ENCODE data around the gene ACVR1. TPM values are rescaled to one million over a fixed set of nuclear protein-coding genes. Genes with fewer than 3 reads are reported as not detected.

The ACVR1 gene
- total RNA-seq = 36.5 and 41.6 TPM in 2 replicates

DNA sequence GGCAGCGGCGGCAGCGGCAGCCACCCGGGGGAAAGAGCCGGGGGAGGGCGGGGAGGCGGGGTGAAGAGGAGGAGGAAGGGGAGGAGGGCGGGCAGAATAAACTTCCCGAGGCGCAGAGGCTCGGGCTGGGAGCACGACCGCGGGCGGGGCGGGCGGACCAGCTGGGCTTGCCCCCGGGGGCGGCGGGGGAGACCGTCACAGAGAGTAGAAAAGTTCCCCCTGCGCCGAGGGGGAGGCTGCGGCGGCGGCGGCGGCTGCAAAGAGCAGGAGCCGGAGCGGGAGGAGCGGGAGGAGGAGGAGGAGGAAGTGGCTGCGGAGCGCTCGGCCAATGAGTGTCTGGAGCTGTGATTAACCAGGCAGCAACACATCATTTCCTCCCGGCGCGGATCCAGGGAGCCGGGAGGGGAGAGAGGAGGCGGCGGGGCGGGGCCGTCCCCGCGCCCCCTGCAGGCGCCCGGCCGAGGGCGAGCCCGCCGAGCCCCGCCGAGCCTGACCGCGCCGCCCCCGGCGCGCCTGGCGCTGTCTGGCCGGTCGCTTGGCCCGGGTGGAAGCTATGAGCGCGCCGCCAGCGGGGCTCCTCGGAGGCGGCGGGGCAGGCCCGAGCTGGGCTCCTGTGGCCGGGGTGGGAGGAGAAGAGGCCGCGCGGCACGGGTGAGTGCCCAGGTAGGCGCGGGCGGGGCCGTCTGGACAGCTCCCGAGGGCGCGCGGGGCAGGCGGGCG lies at the start of gene ACVR1:
ACVR1 (minus strand) TSS at position 265 of the 720 bp plus-strand sequence. CDS start 76,837 bp downstream, outside the sequence.

Small RNAs within 50 kb of the gene (small RNA-seq; reads per million reads assigned to genes)
- gene RNU6-436P (ENCODE audit: low replicate concordance) = not detected

Other genes with a start within 250 kb of the ACVR1 start
- gene ACVR1C, start 247.5 kb downstream of the ACVR1 start, total RNA-seq = 0.29 TPM in 1 of 2 replicates, not detected in the other
- gene UPP2, start 225.5 kb upstream of the ACVR1 start, total RNA-seq = not detected in 2 replicates